GM12801 (cell line): ENCODE data around the gene PLXNA2.

Experiments
- TF ChIP-seq, protein P1 (sequence below): IDR thresholded peaks from one replicate; pipeline ENCODE4 v1.5.1; 2011; ENCODE audit warnings: control low read depth; ENCODE audit not compliant: insufficient read length; ENCODE audit errors: extremely low read depth

PLXNA2 gene

GRCh38 chr1:208009303-208009702 is 234.9 kb downstream of the PLXNA2 start:
- TF ChIP-seq, protein P1, sequence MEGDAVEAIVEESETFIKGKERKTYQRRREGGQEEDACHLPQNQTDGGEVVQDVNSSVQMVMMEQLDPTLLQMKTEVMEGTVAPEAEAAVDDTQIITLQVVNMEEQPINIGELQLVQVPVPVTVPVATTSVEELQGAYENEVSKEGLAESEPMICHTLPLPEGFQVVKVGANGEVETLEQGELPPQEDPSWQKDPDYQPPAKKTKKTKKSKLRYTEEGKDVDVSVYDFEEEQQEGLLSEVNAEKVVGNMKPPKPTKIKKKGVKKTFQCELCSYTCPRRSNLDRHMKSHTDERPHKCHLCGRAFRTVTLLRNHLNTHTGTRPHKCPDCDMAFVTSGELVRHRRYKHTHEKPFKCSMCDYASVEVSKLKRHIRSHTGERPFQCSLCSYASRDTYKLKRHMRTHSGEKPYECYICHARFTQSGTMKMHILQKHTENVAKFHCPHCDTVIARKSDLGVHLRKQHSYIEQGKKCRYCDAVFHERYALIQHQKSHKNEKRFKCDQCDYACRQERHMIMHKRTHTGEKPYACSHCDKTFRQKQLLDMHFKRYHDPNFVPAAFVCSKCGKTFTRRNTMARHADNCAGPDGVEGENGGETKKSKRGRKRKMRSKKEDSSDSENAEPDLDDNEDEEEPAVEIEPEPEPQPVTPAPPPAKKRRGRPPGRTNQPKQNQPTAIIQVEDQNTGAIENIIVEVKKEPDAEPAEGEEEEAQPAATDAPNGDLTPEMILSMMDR = no peak

DNA sequence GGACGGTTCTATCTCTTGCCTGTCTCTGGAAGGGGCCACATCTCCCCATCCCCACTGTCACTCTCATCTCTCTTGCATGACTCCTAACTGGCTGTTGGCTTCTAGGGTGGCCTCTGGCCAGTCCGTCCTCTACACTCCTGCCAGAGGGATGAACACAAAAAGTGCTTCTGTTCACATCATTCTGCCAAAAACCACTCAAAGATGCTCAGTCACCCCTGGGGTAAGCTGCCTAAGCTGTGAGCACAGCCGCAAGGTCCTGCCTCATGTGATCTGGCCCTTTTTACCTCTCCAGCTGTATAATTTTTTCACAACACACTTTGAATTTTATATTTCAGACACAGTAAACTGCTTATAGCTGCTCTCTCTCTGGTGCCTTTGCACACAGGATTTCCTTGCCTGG is 235.7 kb downstream of the PLXNA2 start:
- TF ChIP-seq, protein P1 = no peak

DNA sequence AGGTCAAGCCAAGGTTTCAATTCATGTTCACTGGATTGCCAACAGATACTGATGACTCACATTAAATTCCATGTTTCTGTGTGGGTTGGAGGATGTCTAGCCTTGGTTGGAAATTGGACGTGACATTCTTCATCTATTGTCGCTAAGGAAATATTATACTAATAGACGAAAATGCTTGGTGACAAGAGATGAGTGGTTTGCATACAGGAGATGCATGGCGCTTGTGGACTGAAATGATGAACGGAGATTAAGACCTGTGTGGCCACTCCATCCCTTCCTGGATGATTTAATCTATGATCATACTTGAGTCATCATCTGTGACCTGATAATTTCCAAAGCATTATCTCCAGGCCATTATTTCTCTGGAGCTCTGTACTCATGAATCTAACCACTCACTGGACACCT is 236.2 kb downstream of the PLXNA2 start:
- TF ChIP-seq, protein P1 = no peak

GRCh38 chr1:208007319-208007937 is 236.8 kb downstream of the PLXNA2 start:
- TF ChIP-seq, protein P1 = no peak

- TF ChIP-seq, protein P1 = no peak
Observed at GRCh38 chr1:208006258-208006920, 237.8 kb downstream of the PLXNA2 start.

GRCh38 chr1:208004851-208005250 is 239.3 kb downstream of the PLXNA2 start:
- TF ChIP-seq, protein P1 = no peak

GRCh38 chr1:208003241-208003640 is 240.9 kb downstream of the PLXNA2 start:
- TF ChIP-seq, protein P1 = no peak
